ENCODE results near the gene SPRR3. TPM values are rescaled to one million over a fixed set of nuclear protein-coding genes. Genes with fewer than 3 reads are reported as not detected.

Gene SPRR3
- total RNA-seq, 2 experiments from 2014 or later, result not detected

- peaks cover 12% of the 10 kb centered on the region for H3K27me3 Mint-ChIP-seq
- ChIA-PET CTCF (no interaction called here), POLR2A (no interaction called here)
- intact Hi-C loops (cut with micrococcal nuclease), result no loop called here
- H3K4me1 Mint-ChIP-seq (ENCODE audit: low read depth), result no peaks in the 10 kb centered on the region
- H3K9me3 Mint-ChIP-seq, result no peaks in the 10 kb centered on the region
- no peak overlapping the region for H3K27ac Mint-ChIP-seq
- DNase-seq, result no peak
- H3K4me3 Mint-ChIP-seq, result no peak overlapping the region
- no peaks in the 10 kb centered on the region for H3K36me3 Mint-ChIP-seq
Observed at GRCh38 chr1:152968248-152968647, 33.3 kb upstream of the SPRR3 start.

GRCh38 chr1:152969036-152969435 lies 32.5 kb upstream of the SPRR3 start:
- CTCF ChIA-PET, result no interaction called here
- H3K4me1 Mint-ChIP-seq (ENCODE audit: low read depth), result no peaks in the 10 kb centered on the region
- POLR2A ChIA-PET, result no interaction called here
- H3K27ac Mint-ChIP-seq, result no peak overlapping the region
- intact Hi-C loops (cut with micrococcal nuclease), result no loop called here
- no peak for DNase-seq
- no peaks in the 10 kb centered on the region for H3K36me3 Mint-ChIP-seq
- no peak overlapping the region for H3K4me3 Mint-ChIP-seq
- no peaks in the 10 kb centered on the region for H3K9me3 Mint-ChIP-seq
- H3K27me3 Mint-ChIP-seq, result peaks cover 12% of the 10 kb centered on the region

GRCh38 chr1:152970495-152970894 lies 31.1 kb upstream of the SPRR3 start, which contains the start of gene SPRR4:
Gene SPRR4, plus strand, starts transcription at chr1:152970648. Its CDS starts 1,243 bp downstream, at chr1:152971891.
- Mint-ChIP-seq H3K27me3 (peaks cover 10% of the 10 kb centered on the region), H3K4me3 (no peak within 1 kb of the TSS), H3K4me1 (ENCODE audit: low read depth) (no peaks in the 10 kb centered on the region), H3K27ac (no peak within 1 kb of the TSS), H3K9me3 (no peaks in the 10 kb centered on the region), H3K36me3 (no peaks in the 10 kb centered on the region)
- ChIA-PET POLR2A (no interaction called here), CTCF (no interaction called here)
- no peak for DNase-seq
- intact Hi-C loops (cut with micrococcal nuclease), result no loop called here

- Mint-ChIP-seq H3K36me3 (no peaks in the 10 kb centered on the region), H3K4me3 (no peak overlapping the region), H3K27ac (no peak overlapping the region), H3K9me3 (no peaks in the 10 kb centered on the region), H3K4me1 (ENCODE audit: low read depth) (no peaks in the 10 kb centered on the region), H3K27me3 (peaks cover 9% of the 10 kb centered on the region)
- POLR2A ChIA-PET, result no interaction called here
- intact Hi-C loops (cut with micrococcal nuclease), result no loop called here
- CTCF ChIA-PET, result no interaction called here
- no peak for DNase-seq
Observed at GRCh38 chr1:152972196-152972886, 29.2 kb upstream of the SPRR3 start.

- no peak overlapping the region for H3K4me3 Mint-ChIP-seq
- no peaks in the 10 kb centered on the region for H3K36me3 Mint-ChIP-seq
- H3K27ac Mint-ChIP-seq, result no peak overlapping the region
- intact Hi-C loops (cut with micrococcal nuclease), result no loop called here
- H3K9me3 Mint-ChIP-seq, result no peaks in the 10 kb centered on the region
- H3K4me1 Mint-ChIP-seq (ENCODE audit: low read depth), result no peaks in the 10 kb centered on the region
- peaks cover 20% of the 10 kb centered on the region for H3K27me3 Mint-ChIP-seq
- no peak for DNase-seq
- CTCF ChIA-PET, result no interaction called here
- POLR2A ChIA-PET, result no interaction called here
Observed at GRCh38 chr1:152976688-152977087, 24.9 kb upstream of the SPRR3 start.

GRCh38 chr1:152977614-152978013 lies 23.9 kb upstream of the SPRR3 start:
- no peak for DNase-seq
- Mint-ChIP-seq H3K4me3 (no peak overlapping the region), H3K4me1 (ENCODE audit: low read depth) (no peaks in the 10 kb centered on the region), H3K27ac (no peak overlapping the region), H3K27me3 (peaks cover 20% of the 10 kb centered on the region), H3K36me3 (no peaks in the 10 kb centered on the region), H3K9me3 (no peaks in the 10 kb centered on the region)
- intact Hi-C loops (cut with micrococcal nuclease), result no loop called here
- CTCF ChIA-PET, result no interaction called here
- POLR2A ChIA-PET, result no interaction called here

- Mint-ChIP-seq H3K36me3 (no peaks in the 10 kb centered on the region), H3K4me3 (no peak overlapping the region), H3K27me3 (peaks cover 32% of the 10 kb centered on the region), H3K27ac (no peak overlapping the region), H3K4me1 (ENCODE audit: low read depth) (no peaks in the 10 kb centered on the region), H3K9me3 (no peaks in the 10 kb centered on the region)
- intact Hi-C loops (cut with micrococcal nuclease), result no loop called here
- ChIA-PET CTCF (no interaction called here), POLR2A (no interaction called here)
- no peak for DNase-seq
Observed at GRCh38 chr1:152980676-152981075, 20.9 kb upstream of the SPRR3 start.

- Mint-ChIP-seq H3K9me3 (no peaks in the 10 kb centered on the region), H3K4me1 (ENCODE audit: low read depth) (no peaks in the 10 kb centered on the region), H3K27ac (no peak overlapping the region), H3K27me3 (peaks cover 34% of the 10 kb centered on the region), H3K4me3 (no peak overlapping the region), H3K36me3 (no peaks in the 10 kb centered on the region)
- CTCF ChIA-PET, result no interaction called here
- DNase-seq, result no peak
- intact Hi-C loops (cut with micrococcal nuclease), result no loop called here
- POLR2A ChIA-PET, result no interaction called here
Observed at GRCh38 chr1:152981146-152981871, 20.2 kb upstream of the SPRR3 start.

GRCh38 chr1:152982076-152982475 lies 19.5 kb upstream of the SPRR3 start:
- no peak for DNase-seq
- CTCF ChIA-PET, result no interaction called here
- Mint-ChIP-seq H3K4me3 (no peak overlapping the region), H3K9me3 (no peaks in the 10 kb centered on the region), H3K4me1 (ENCODE audit: low read depth) (no peaks in the 10 kb centered on the region), H3K27me3 (peaks cover 36% of the 10 kb centered on the region), H3K27ac (no peak overlapping the region), H3K36me3 (no peaks in the 10 kb centered on the region)
- POLR2A ChIA-PET, result no interaction called here
- intact Hi-C loops (cut with micrococcal nuclease), result no loop called here

- ChIA-PET POLR2A (no interaction called here), CTCF (no interaction called here)
- Mint-ChIP-seq H3K27ac (no peak overlapping the region), H3K4me3 (no peak overlapping the region), H3K9me3 (peaks cover 2% of the 10 kb centered on the region), H3K4me1 (ENCODE audit: low read depth) (no peaks in the 10 kb centered on the region), H3K36me3 (no peaks in the 10 kb centered on the region), H3K27me3 (peaks cover 44% of the 10 kb centered on the region)
- intact Hi-C loops (cut with micrococcal nuclease), result no loop called here
- DNase-seq, result no peak
Observed at GRCh38 chr1:152983234-152983633, 18.3 kb upstream of the SPRR3 start.

- Mint-ChIP-seq H3K9me3 (peaks cover 2% of the 10 kb centered on the region), H3K4me1 (ENCODE audit: low read depth) (no peaks in the 10 kb centered on the region), H3K27ac (no peak within 1 kb of the TSS), H3K4me3 (no peak within 1 kb of the TSS), H3K27me3 (peaks cover 46% of the 10 kb centered on the region), H3K36me3 (no peaks in the 10 kb centered on the region)
- intact Hi-C loops (cut with micrococcal nuclease), result no loop called here
- ChIA-PET CTCF (no interaction called here), POLR2A (interaction anchor here (0.8 kb wide), 1 partner anchor 17 kb away, joined by 3 read pairs; no protein-coding TSS in a partner anchor)
- no peak for DNase-seq
Observed at GRCh38 chr1:152983743-152984142, 17.8 kb upstream of the SPRR3 start, which contains the start of gene SPRR1A. Gene SPRR1A, plus strand, starts transcription at chr1:152984081. Its CDS starts 1,150 bp downstream, at chr1:152985231.

- Mint-ChIP-seq H3K4me1 (ENCODE audit: low read depth) (no peaks in the 10 kb centered on the region), H3K9me3 (peaks cover 2% of the 10 kb centered on the region), H3K36me3 (no peaks in the 10 kb centered on the region), H3K4me3 (no peak overlapping the region), H3K27me3 (peaks cover 38% of the 10 kb centered on the region), H3K27ac (no peak overlapping the region)
- intact Hi-C loops (cut with micrococcal nuclease), result no loop called here
- DNase-seq, result no peak
- CTCF ChIA-PET, result no interaction called here
- POLR2A ChIA-PET, result no interaction called here
Observed at GRCh38 chr1:152986578-152986977, 15.0 kb upstream of the SPRR3 start.

- Mint-ChIP-seq H3K36me3 (no peaks in the 10 kb centered on the region), H3K4me1 (ENCODE audit: low read depth) (no peaks in the 10 kb centered on the region), H3K9me3 (no peaks in the 10 kb centered on the region), H3K4me3 (no peak overlapping the region), H3K27ac (no peak overlapping the region), H3K27me3 (peaks cover 7% of the 10 kb centered on the region)
- POLR2A ChIA-PET, result no interaction called here
- intact Hi-C loops (cut with micrococcal nuclease), result no loop called here
- DNase-seq, result no peak
- CTCF ChIA-PET, result no interaction called here
Observed at GRCh38 chr1:152993186-152993585, 8.4 kb upstream of the SPRR3 start.
